Right renal cortex interstitium (tissue), 3 donors: ENCODE data around the gene GSKIP. TPM values are rescaled to one million over a fixed set of nuclear protein-coding genes. Genes with fewer than 3 reads are reported as not detected.

Source experiments
- DNase-seq, 3 donors: peaks; one replicate each; pipeline ENCODE4 v3.0.0-alpha.2; 2013; ENCODE audit warnings: low read depth in 3 of 3, low spot score in 2 of 3
- polyA plus RNA-seq, 3 donors: library from polyadenylated mRNA; unstranded; fragments of 120-200 nt; gene quantifications; one replicate each; pipeline ENCODE4 v1.2.1, GENCODE V29; 2013; ENCODE audit not compliant: insufficient read length in 3 of 3

GSKIP gene
- polyA plus RNA-seq, 3 donors = 32.4 to 40.4 (median 37.6) TPM

DNA sequence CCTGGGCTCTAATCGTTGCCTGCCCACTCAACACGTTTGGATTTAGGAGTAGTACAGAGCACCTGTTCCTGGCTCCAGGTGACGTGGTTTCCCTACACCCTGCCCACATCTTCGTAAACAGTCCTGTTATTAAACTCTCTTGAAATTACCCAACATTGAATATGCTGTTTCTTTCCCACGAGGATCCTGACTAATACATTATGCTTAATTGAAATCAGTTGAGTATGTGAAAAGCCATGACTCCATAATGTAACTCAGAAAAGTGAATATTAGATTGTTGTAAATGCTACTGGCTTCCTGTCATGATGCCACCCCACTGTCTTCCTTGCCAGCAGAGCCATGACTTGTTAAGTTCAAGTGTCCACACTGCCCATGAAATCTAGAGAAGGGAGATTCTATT lies 50.2 kb downstream of the GSKIP start:
- no peak for DNase-seq

DNA sequence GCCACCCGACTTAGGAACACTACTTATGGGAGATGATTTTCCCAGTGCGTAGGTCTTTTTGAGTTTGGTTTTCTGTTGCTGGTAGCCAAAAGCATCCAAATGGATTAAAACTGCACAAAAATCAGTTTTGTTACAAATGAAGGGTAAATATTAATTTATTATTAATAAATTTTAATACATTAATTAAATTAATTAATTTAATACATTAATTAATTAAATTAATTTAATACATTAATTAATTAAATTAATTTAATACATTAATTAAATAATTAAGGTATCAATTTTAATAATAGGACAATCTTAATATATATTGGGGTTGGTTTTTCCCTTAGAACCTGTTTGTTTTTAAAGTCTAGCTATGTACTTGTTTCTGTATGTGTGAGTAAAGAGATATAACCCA lies 52.2 kb downstream of the GSKIP start:
- DNase-seq = no peak

DNA sequence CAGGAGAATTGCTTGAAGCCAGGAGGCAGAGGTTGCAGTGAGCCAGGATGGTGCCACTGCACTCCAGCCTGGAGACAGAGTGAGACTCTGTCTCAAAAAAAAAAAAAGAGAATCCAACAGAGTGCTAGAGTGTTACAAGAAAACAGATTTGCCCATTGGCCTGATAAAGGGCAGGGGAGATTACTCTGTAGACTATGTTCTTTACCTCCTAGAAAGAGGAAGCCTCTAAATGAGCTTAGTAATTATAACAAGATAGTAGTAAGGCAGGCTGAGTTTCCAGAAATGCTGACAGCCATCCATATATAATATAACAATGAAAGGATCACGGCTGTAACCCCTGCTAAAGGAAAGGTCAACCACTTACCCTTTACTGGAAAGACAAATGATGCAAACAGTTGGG lies 53.0 kb downstream of the GSKIP start:
- DNase-seq = no peak

DNA sequence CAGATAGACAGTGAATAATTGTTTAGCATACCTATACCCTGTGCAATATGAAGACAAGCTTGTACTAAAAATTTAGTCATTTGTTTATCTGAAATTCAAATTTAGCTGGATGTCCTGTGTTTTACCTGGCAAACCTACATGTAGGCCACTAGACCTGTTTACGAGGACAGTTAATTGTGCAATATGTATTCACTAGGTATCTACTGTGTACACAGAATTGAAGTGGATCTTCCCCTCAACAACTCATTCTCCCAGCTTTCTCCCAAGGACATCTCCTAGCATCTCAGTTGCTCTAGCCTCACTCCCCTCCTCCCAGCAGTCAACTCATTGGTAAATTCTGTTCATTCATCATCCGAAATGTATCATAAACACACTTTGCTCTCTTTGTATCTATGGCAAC lies 53.9 kb downstream of the GSKIP start:
- no peak for DNase-seq

DNA sequence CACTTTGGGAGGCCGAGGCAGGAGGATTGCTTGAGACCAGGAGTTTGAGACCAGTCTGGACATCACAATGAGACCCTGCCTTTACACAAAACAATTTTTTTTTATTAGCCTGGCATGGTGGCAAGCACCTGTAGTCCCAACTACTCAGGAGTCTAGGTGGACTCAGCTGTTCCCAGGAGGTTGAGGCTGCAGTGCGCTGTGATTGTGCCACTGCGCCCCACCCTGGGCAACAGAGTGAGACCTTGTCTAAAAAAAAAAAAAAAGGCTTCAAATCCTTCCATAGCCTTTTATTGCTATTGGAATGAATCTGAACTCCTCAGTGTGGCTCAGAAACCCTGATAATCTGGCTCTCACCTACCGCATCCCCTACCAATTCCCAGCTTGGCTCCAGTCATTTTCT lies 54.7 kb downstream of the GSKIP start:
- no peak for DNase-seq

DNA sequence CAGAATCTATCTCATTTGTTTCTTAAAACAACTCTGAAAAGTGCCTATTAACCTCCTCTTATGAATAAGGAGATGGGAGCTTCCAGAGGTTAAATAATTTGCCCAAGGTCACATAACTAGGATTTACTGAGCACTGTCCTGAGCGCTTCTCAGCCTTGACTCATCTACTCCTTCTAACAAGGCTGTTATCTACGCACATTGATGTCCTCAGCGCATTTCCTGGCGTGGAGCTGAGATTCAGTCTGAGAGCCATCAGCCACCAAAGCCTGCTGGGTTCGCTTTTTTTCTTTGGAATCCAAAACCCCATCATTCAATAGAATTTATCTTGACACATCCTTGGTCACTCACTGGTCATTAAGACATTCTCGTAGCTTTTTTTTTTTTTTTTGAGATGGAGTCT lies 57.9 kb downstream of the GSKIP start:
- DNase-seq = no peak

DNA sequence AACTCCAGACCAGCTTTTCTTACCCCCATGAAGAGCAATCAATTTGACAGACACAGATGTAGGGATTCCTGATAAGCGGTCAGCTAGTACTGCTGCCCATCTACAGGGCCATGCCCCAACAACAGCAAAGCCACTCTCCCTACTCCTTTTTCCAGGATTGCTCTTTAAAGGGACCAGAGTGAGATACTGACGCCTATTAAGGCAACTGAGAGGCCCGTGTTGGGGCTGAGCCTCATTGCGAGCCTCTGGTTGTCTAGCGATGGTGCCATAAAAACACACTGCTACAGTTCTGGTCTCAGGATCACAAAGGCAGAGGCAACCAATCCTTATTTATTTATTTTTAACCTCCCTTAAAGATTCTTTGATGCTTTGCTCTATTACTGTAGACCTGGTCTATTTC lies 59.7 kb downstream of the GSKIP start:
- DNase-seq = no peak

DNA sequence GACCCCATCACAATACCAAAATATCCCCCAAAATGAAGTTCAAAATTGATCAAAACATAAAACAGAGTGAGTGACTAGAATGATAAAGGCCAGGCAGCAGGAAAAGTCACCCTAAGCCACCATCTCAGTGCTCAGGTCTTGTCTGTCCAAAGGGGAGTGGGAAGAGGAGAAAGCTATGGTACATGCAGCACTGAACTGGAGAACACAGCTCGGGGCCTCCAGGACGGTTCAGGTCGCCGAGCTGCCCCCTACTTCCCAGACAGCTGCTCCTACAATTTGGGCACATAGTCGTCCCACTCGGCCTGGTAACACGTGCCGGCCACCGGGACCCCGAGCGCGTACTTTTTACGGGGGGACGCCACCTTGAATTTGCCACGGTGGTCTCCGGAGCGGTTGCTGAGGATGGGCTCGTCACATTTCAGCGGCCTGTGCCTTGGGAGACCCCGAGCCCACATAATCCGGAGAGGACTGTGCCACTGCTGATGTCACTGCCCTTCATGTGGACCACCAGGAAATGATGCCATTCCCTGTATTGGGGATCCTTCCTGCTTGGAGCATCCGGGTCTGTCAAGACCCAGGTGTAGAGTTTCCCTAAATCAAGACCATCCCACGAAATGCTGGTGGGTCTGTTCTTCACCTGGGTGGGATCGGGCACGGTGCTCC lies 60.3 kb downstream of the GSKIP start:
- no peak for DNase-seq

DNA sequence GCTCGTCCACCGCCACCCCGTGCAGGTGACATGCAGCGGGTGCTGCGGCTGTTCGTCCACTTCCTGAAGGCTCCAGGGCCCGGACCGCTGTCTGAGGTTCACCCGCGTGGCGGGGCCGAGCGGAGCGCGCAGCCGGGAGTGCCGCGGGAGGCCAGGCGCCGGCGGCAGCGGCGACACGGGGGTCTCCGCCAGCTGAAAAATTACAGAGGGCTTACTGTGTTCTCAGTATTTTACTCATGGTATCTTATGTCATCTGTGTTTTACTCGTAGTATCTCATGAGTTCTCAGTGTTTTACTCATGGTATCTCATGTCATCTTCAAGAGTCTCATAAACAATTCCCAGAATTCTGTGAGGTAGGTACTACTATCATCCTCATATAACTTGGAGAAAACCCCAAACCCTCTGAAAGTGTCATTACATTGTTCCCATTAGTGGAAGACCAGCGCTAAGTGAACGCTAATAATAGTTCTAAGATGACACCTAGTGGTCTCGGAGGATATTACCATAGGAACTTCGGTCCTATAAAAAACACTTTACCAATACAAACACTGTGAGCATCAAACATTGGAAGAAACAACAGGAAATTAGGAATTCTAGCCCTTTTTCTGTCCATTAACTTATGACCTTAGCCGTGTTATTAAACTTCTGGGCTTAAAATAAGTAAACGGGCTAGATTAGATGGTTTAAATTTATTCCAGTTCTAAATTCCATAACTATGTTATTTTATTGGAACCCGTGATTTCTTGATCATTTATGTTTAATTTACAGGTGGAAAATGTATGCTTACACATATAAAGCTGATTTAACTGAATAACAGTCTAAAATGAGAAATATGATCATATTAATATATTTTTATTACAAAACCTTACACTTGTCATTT lies 61.0 kb downstream of the GSKIP start:
- DNase-seq = peak; percentile 62 to 74 (median 68)

DNA sequence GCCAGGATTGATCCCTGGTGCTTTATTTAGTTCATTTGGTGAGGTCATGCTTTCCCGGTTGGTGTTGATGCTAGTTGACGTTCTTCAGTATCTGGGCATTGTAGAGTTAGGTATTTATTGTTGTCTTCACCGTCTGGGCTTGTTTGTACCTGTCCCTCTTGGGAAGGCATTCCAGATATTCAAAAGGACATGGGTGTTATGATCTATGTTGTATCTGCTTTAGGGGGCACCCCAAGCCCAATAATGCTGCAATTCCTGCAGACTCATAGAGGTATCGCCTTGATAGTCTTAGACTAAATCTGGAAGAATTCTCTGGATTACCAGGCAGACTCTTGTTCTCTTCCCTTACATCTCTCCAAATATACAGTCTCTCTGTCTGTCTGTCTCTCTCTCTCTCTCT lies 70.7 kb downstream of the GSKIP start:
- no peak for DNase-seq

Other genes with a start within 250 kb of the GSKIP start
- 1 to 10 TPM; 3.3 to 4.2 (median 3.6) TPM for gene BDKRB2, start 158.7 kb upstream of the GSKIP start, polyA plus RNA-seq
- gene BDKRB1, start 107.3 kb upstream of the GSKIP start, polyA plus RNA-seq = under 1 TPM; 0.19 to 0.26 (median 0.24) TPM
- 10 to 100 TPM; 25.1 to 28.4 (median 28.1) TPM for gene ATG2B, start 185 bp upstream of the GSKIP start, polyA plus RNA-seq
- gene AK7, start 28.6 kb downstream of the GSKIP start, polyA plus RNA-seq = 1 to 10 TPM; 5.3 to 5.8 (median 5.5) TPM
- gene PAPOLA, start 138.9 kb downstream of the GSKIP start, polyA plus RNA-seq = 100 to 1,000 TPM; 208 to 215 (median 214) TPM